ENCODE data around the gene SLC5A3.

The SLC5A3 gene

DNA sequence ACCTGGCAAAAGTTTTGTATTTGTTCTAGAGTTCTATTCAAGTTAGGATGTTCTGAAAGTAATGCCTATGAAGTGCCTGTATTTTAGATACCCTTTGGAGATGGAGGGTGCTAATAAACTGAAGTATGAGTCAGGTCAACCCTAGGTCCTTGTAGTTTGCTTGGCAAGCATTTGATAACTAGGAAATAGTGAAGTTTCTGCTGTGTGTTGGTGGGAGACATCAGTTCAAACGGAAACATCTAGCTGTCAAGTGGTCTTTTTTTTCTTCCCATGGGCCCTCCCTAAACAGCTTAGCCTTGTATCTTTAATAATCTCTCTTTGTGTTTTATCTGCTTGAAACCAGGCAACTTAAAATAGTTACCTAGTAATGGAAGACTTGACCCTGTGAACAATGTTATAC is 4.5 kb downstream of the SLC5A3 start:
- TF ChIP-seq, protein P1, sequence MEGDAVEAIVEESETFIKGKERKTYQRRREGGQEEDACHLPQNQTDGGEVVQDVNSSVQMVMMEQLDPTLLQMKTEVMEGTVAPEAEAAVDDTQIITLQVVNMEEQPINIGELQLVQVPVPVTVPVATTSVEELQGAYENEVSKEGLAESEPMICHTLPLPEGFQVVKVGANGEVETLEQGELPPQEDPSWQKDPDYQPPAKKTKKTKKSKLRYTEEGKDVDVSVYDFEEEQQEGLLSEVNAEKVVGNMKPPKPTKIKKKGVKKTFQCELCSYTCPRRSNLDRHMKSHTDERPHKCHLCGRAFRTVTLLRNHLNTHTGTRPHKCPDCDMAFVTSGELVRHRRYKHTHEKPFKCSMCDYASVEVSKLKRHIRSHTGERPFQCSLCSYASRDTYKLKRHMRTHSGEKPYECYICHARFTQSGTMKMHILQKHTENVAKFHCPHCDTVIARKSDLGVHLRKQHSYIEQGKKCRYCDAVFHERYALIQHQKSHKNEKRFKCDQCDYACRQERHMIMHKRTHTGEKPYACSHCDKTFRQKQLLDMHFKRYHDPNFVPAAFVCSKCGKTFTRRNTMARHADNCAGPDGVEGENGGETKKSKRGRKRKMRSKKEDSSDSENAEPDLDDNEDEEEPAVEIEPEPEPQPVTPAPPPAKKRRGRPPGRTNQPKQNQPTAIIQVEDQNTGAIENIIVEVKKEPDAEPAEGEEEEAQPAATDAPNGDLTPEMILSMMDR (conservative IDR thresholded peaks at IDR 0.05), result no peak
- H3K27ac ChIP-seq, result no peak overlapping the region

DNA sequence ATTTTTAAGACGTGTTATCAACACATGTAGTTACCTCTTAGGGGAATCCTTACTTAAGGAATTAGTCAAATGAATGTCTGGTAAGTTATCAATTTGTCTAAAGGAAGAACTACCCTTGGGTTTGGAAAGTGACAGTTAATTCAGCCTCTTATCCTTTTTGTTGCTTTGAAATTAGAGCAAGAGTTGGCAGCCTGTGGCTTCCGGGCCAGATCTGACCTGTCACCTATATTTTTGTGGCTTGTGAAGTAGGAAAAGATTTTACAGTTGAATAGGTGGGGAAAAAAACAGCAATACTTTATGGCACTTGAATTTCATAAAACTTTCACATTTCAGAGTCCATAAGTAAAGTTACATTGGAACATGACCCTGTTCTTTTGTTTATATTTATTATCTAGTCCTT is 5.5 kb downstream of the SLC5A3 start:
- no peak overlapping the region for H3K27ac ChIP-seq
- TF ChIP-seq, protein P1 (conservative IDR thresholded peaks at IDR 0.05), result no peak

DNA sequence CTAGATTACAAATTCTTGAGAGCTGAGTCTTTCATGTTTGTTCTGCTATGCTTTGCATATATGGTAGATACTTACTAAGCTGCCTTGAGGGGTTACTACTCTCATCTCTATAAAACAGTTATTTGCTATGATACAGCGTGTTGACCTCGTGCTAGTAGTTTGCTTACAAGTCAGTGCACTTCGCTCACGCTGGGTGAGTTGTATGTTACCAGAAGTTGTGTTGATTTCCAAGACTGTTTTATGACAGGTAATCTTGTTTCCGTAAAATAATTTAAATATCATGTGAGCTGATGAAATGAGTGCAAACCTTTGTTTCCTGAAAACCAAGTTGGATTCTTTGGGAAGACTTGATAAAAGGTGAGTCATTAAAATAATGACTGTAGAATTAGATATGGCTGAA is 7.3 kb downstream of the SLC5A3 start:
- TF ChIP-seq, protein P1 (conservative IDR thresholded peaks at IDR 0.05), result no peak
- no peak overlapping the region for H3K27ac ChIP-seq

DNA sequence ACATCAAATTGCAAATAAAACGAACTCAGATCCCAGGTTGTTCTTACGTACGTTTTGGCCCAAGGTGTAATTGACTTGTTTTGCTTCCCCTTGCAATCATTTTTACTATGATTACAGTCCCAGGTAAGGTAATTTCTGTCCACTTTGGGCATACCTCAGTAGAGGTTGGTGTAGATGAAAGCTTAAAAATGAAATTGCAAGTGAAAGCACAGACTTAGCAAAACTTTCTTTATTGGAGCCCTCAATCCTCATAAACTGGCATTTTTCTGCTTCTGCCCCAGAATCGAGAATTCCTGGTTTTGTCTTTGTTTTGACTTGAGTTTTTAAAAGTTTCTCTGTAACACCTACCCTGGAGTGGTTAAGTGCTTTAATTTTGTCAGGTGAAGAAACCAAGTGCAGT is 9.4 kb downstream of the SLC5A3 start:
- TF ChIP-seq, protein P1 (conservative IDR thresholded peaks at IDR 0.05), result no peak
- H3K27ac ChIP-seq, result peak overlapping the region; percentile 35

DNA sequence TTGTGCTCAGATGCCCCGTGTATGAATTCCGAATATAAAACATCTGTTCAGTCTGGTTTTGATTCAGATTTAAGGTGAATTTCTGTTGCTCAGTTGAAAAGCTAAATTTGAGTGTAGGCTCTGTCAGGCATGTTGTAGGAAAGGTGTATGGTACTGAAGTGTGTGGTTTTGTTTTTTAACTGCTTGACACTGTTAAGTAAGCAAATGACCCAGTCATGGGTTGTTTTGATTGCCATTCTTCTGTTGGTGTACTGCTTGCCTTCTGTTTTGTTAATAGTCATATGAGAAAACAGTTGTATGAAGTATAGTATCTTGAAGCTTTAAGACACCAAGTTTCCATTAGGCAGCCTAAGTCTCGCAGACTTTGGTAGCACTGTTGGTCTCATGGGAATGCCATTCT is 10.0 kb downstream of the SLC5A3 start:
- H3K27ac ChIP-seq, result peak overlapping the region; percentile 35; the same call in 1 of the 2 replicates
- TF ChIP-seq, protein P1 (conservative IDR thresholded peaks at IDR 0.05), result no peak

DNA sequence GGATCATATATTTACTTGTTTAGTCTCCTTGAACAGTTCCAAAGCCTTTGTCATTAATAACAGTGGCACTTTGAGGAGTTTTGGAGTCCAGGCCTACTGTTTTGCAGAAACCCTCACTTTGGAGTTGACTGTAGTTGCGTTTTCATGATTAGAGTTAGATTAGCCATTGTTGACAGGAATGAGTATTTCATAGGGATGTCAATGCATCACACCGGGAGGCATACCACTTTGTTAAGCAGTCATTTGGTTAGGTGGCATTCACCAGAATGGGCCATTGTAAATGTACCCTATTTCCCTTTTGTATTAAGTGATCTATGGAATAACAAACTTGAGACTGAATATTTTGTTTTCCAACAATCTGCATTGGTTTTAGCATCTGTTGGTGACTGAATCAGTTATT is 11.8 kb downstream of the SLC5A3 start:
- TF ChIP-seq, protein P1 (conservative IDR thresholded peaks at IDR 0.05), result no peak
- H3K27ac ChIP-seq, result no peak overlapping the region

DNA sequence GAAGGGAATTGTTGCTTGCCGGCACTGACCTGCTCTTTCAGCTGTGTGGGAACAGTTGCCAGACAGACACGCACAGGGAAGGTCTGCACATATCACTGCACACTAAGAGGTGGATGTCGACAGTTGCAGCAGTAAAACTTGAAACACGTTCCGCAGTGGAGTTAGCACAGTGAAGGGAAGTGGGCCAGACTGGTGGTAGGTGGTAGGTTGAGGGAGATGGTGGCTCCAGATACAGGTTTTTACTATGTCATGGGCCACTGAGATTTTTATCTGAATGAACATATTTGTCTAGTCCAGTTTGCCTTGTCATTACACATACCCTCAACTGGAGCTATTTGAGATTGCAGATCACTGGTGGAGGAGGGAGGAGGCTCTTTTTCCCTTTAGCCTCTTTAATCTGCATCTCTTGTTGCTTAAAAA is 13.5 kb downstream of the SLC5A3 start:
- TF ChIP-seq, protein P1 (conservative IDR thresholded peaks at IDR 0.05), result no peak
- H3K27ac ChIP-seq, result 0 out of 2 replicates have a peak overlapping the region, but pooled peaks have one; percentile 0

Data from VCaP (cell line).